Skeletal muscle tissue (tissue), 4 donors: Measurements from ENCODE around the gene CDC42BPA. TPM values are rescaled to one million over a fixed set of nuclear protein-coding genes. Genes with fewer than 3 reads are reported as not detected.

Source experiments
- H3K27ac ChIP-seq: one replicate; pipeline ENCODE4 v1.7.0; 2013; ENCODE audit warnings: mild to moderate bottlenecking, low read depth, low read length, inconsistent platforms
- H3K27me3 ChIP-seq, 3 donors: one replicate each; pipeline ENCODE4 v1.7.0; 2013; ENCODE audit warnings: low read length in 3 of 3; ENCODE audit not compliant: control insufficient read depth in 3 of 3, insufficient read depth in 3 of 3
- H3K36me3 ChIP-seq, 3 donors: one replicate each; pipeline ENCODE4 v1.7.0; 2013; ENCODE audit warnings: low read length in 3 of 3; ENCODE audit not compliant: control insufficient read depth in 3 of 3, insufficient read depth in 3 of 3
- H3K4me1 ChIP-seq, 3 donors: one replicate each; pipeline ENCODE4 v1.7.0; 2013; ENCODE audit warnings: low read length in 3 of 3, mild to moderate bottlenecking in 3 of 3; ENCODE audit not compliant: control insufficient read depth in 3 of 3, insufficient read depth in 3 of 3
- H3K4me3 ChIP-seq, 3 donors: one replicate each; pipeline ENCODE4 v1.7.0; 2013; ENCODE audit warnings: low read length in 3 of 3
- H3K9ac ChIP-seq, 3 donors: one replicate each; pipeline ENCODE4 v1.7.0; 2013; ENCODE audit warnings: low read length in 3 of 3, mild to moderate bottlenecking in 3 of 3, moderate library complexity in 2 of 3, low read depth in 1 of 3
- H3K9me3 ChIP-seq, 3 donors: one replicate each; pipeline ENCODE4 v1.7.0; 2013; ENCODE audit warnings: low read length in 3 of 3; ENCODE audit not compliant: control insufficient read depth in 3 of 3
- total RNA-seq: library from RNA; depleted of rRNA; stranded (reverse); fragments of >200 nt; gene quantifications from one replicate; pipeline ENCODE4 v1.2.3, GENCODE V29; 2014
- donor health status: Osteomylitis.

The CDC42BPA gene
- total RNA-seq, 1 donor from 2014 or later: 44.4 TPM

DNA sequence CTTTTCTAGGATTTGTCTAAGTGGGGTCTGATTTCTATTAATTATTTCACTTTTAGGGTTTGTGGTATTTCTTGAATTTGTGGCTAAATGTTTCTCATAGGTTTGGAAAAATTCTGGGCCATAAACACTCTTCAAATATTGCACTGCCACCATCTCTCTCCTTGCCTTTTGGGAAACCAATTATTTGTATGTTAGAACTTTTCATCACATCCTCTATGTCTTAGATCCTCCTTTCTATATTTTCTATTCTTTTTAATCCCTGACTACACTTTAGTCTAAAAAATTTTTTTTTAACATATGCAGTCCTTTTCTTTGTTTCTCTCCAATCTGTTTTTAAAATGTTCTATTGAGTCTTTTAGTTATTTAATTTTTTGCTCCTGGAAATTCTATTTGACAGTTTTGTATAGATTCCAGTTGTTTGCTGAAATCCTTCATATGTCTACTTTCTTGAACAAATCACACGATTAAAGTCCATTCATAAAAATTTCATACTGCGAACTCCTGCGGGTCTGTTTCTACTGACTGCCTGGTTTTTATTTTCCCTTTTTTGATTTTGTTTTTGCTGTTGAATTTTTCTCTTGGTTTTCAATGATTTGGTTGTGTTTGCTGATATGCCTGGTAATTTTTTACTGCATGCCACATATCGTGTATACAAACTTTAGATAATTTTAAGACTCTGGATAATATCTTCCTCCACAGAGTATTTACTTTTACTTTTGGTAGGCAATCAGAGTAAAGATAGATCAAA lies 235.1 kb downstream of the CDC42BPA start:
- Histone ChIP-seq H3K4me3 (no peak overlapping the region), H3K27ac (no peak overlapping the region), H3K9ac (no peak overlapping the region), H3K9me3 (peaks cover 0 to 4% (median 4%) of the 10 kb centered on the region in 3 donors), H3K4me1 (no peaks in the 10 kb centered on the region), H3K36me3 (peaks cover 0 to 8% (median 7%) of the 10 kb centered on the region in 3 donors), H3K27me3 (no peaks in the 10 kb centered on the region)

GRCh38 chr1:227077783-227078182 lies 240.5 kb downstream of the CDC42BPA start:
- no peaks in the 10 kb centered on the region for H3K27me3 ChIP-seq
- peaks cover 0 to 8% (median 6%) of the 10 kb centered on the region in 3 donors for H3K36me3 ChIP-seq
- H3K9ac ChIP-seq: no peak overlapping the region
- no peak overlapping the region for H3K4me3 ChIP-seq
- H3K9me3 ChIP-seq: no peaks in the 10 kb centered on the region
- H3K4me1 ChIP-seq: no peaks in the 10 kb centered on the region
- no peak overlapping the region for H3K27ac ChIP-seq

DNA sequence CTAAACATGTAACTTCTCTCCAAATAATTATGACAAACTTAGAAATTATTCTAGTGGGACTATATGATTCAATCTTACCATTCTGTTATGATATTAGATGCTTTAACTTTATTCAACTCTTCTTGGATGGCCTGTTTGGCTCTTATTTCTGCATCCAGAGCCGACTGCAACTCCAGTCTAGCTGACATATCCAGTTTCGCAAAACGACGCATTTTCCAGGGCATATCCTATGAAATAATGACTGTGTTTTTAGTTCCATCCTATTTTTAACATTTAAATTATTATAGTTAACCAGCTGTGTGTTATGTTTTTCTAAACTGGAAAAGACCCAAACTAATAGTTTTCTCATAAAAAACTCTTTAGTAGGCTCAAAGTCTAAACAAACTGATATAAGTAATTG lies 244.5 kb downstream of the CDC42BPA start:
- Histone ChIP-seq H3K4me1 (no peaks in the 10 kb centered on the region), H3K27me3 (no peaks in the 10 kb centered on the region), H3K36me3 (peaks cover 2 to 12% (median 9%) of the 10 kb centered on the region in 3 donors), H3K4me3 (no peak overlapping the region), H3K9ac (no peak overlapping the region), H3K9me3 (no peaks in the 10 kb centered on the region), H3K27ac (no peak overlapping the region)

GRCh38 chr1:227072991-227073390 lies 245.3 kb downstream of the CDC42BPA start:
- Histone ChIP-seq H3K9me3 (no peaks in the 10 kb centered on the region), H3K9ac (no peak overlapping the region), H3K36me3 (peaks cover 2 to 12% (median 9%) of the 10 kb centered on the region in 3 donors)

DNA sequence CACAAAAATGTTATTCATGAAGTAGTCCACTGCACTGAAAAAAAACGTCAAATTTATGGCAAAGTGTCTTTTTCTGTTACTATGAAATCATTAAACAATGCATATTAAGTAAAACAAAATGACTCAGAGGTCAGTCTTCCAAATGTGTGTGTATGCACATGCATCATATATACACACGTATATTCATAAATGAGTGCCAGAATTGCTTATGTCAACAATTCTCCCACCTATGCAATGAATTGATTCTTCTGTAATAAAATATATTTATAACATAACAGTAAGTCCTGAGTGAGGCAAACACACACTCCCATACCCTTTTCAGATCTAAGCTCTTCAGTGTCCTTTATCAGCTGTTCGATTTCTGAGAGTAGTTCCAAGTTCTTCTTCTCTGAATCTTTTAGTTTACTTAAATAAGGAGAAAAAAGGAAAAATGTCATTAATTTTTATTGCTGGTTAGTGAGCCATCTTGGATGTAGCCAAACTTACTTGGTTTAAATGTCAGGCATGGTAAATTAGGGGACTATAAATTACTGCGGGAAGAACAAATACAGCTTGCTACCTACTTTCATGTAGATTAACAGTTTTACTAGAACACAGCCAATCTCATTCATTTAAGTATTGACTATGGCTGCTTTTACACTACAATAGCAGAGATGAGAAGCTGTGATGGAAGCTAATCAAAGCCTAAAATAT lies 246.3 kb downstream of the CDC42BPA start:
- Histone ChIP-seq H3K4me3 (no peak overlapping the region), H3K9ac (no peak overlapping the region), H3K27me3 (no peaks in the 10 kb centered on the region), H3K9me3 (no peaks in the 10 kb centered on the region), H3K4me1 (no peaks in the 10 kb centered on the region), H3K27ac (no peak overlapping the region), H3K36me3 (peaks cover 2 to 12% (median 9%) of the 10 kb centered on the region in 3 donors)

More at GRCh38 chr1:227072991-227073390, 245.3 kb downstream of the CDC42BPA start:
- no peak overlapping the region for H3K4me3 ChIP-seq
- H3K4me1 ChIP-seq: no peaks in the 10 kb centered on the region
- H3K27ac ChIP-seq: no peak overlapping the region
- H3K27me3 ChIP-seq: no peaks in the 10 kb centered on the region

GRCh38 chr1:227070638-227071285 lies 247.5 kb downstream of the CDC42BPA start:
- Histone ChIP-seq H3K9me3 (no peaks in the 10 kb centered on the region), H3K4me1 (no peaks in the 10 kb centered on the region), H3K4me3 (no peak overlapping the region), H3K36me3 (peaks cover 2 to 14% (median 9%) of the 10 kb centered on the region in 3 donors), H3K27me3 (no peaks in the 10 kb centered on the region), H3K9ac (no peak overlapping the region), H3K27ac (no peak overlapping the region)

- H3K4me3 ChIP-seq: no peak overlapping the region
- peaks cover 2 to 20% (median 9%) of the 10 kb centered on the region in 3 donors for H3K36me3 ChIP-seq
- H3K27me3 ChIP-seq: no peaks in the 10 kb centered on the region
- no peak overlapping the region for H3K27ac ChIP-seq
- H3K4me1 ChIP-seq: no peaks in the 10 kb centered on the region
- no peaks in the 10 kb centered on the region for H3K9me3 ChIP-seq
- H3K9ac ChIP-seq: no peak overlapping the region
These were observed 248.8 kb downstream of the CDC42BPA start for GRCh38 chr1:227069490-227069889.

DNA sequence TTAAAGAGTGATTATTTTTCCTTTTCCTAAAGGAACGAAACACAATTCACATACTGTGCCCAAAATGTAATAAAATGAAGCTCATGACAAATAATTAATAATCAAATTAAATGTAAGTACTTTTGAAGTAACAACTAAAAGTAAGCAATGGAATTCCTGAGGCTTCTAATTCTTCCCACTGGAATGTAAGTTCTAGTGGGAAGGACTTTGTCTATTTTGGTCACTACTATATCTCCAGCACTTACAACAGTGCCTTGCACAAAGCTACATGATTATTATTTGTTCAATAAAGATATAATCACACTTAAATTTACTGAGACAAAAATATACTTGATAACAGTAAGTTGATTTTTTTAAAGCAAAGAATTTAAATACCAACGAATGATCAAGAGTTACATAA lies 249.4 kb downstream of the CDC42BPA start:
- Histone ChIP-seq H3K36me3 (peaks cover 2 to 17% (median 9%) of the 10 kb centered on the region in 3 donors), H3K9me3 (no peaks in the 10 kb centered on the region), H3K4me3 (no peak overlapping the region), H3K27ac (no peak overlapping the region), H3K4me1 (no peaks in the 10 kb centered on the region), H3K27me3 (no peaks in the 10 kb centered on the region), H3K9ac (no peak overlapping the region)

- H3K9ac ChIP-seq: no peak overlapping the region
- H3K27me3 ChIP-seq: no peaks in the 10 kb centered on the region
- H3K4me1 ChIP-seq: no peaks in the 10 kb centered on the region
- H3K27ac ChIP-seq: no peak overlapping the region
- H3K9me3 ChIP-seq: no peaks in the 10 kb centered on the region
- H3K36me3 ChIP-seq: peaks cover 2 to 14% (median 5%) of the 10 kb centered on the region in 3 donors
- H3K4me3 ChIP-seq: no peak overlapping the region
These were observed 251.3 kb downstream of the CDC42BPA start for GRCh38 chr1:227066999-227067398.

DNA sequence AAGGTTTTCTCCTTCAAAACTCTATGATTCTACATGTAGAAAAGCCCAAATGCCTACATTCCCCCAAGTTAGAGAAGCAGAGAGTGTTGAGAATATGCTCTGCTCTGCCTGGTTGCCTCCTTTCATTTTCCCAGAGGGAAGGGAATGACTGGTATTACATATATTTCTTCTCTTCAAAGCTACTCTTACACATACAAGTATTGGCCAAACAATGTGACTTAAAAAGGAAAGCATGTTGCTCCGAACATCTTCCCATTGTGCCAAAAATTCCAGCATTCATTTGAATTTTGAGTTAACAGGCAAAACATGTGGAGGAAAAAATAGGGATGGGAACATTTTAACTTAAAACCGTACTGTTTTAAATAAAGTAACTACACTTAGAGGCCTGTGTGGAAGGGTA lies 253.0 kb downstream of the CDC42BPA start:
- no peaks in the 10 kb centered on the region for H3K9me3 ChIP-seq
- H3K4me3 ChIP-seq: no peak overlapping the region
- no peak overlapping the region for H3K27ac ChIP-seq
- no peak overlapping the region for H3K9ac ChIP-seq
- no peaks in the 10 kb centered on the region for H3K27me3 ChIP-seq
- no peaks in the 10 kb centered on the region for H3K4me1 ChIP-seq
- H3K36me3 ChIP-seq: peaks cover 0 to 14% (median 0%) of the 10 kb centered on the region in 3 donors
